Testis (tissue), 5 donors: Measurements from ENCODE around the gene NECTIN1. TPM values are rescaled to one million over a fixed set of nuclear protein-coding genes. Genes with fewer than 3 reads are reported as not detected.

Source experiments
- DNase-seq: peaks from one replicate; pipeline ENCODE4 v3.0.0-alpha.2; 2019
- H3K27ac ChIP-seq, 2 donors: fragments of 200-600 bp; sonication (generic); one replicate each; pipeline ENCODE4 v1.5.1; 2019
- H3K27me3 ChIP-seq: fragments of 200-600 bp; sonication (generic); one replicate; pipeline ENCODE4 v1.5.1; 2019
- H3K36me3 ChIP-seq: fragments of 200-600 bp; sonication (generic); one replicate; pipeline ENCODE4 v1.5.1; 2017; ENCODE audit warnings: low read depth; ENCODE audit errors: missing control alignments
- H3K4me1 ChIP-seq: fragments of 200-600 bp; sonication (generic); one replicate; pipeline ENCODE4 v1.5.1; 2019
- H3K4me3 ChIP-seq, 2 donors: fragments of 200-600 bp; sonication (generic); one replicate each; pipeline ENCODE4 v1.5.1; 2017 to 2019
- H3K9me3 ChIP-seq: fragments of 200-600 bp; sonication (generic); one replicate; pipeline ENCODE4 v1.5.1; 2017
- CTCF ChIP-seq, 3 experiments: fragments of 450-650 bp in 2 of 3; fragments of 200-600 bp in 1 of 3; sonication (generic) in 1 of 3; IDR thresholded peaks; one replicate each; pipeline ENCODE4 v1.5.1; 2016 to 2019; ENCODE audit warnings: antibody characterized with exemption in 3 of 3, mild to moderate bottlenecking in 2 of 3, moderate library complexity in 1 of 3
- POLR2A ChIP-seq: fragments of 450-650 bp; IDR thresholded peaks from one replicate; pipeline ENCODE4 v1.6.1; 2017; ENCODE audit warnings: antibody characterized with exemption, mild to moderate bottlenecking, moderate library complexity
- WGBS, 2 donors: methylation state at CpG; one replicate each; pipeline ENCODE4 v1.1.5; 2018; 5-methylcytosine and 5-hydroxymethylcytosine counted together
- intact Hi-C: fragments of 100-400 bp; cut with DNase I; formaldehyde crosslinking; loops from one replicate; pipeline ENCODE4 v1.15.1; 2023; ENCODE audit warnings: low total_unique reads
- long read RNA-seq, 2 donors: transcript quantifications; one replicate each; lab custom pipeline, GENCODE V29; 2026
- polyA plus RNA-seq: library from polyadenylated mRNA; stranded (reverse); fragments of 350-450 nt; fragmentation: Illumina TruSeq; extraction: RNeasy Lipid Tissue Mini Kit (QIAGEN cat#74804); gene quantifications from one replicate; pipeline ENCODE4 v1.2.3, GENCODE V29; 2014; ENCODE audit warnings: low read depth, low replicate concordance; ENCODE audit not compliant: insufficient read depth
- total RNA-seq, 2 donors: library from RNA; depleted of rRNA; stranded (reverse); fragments of >200 nt; gene quantifications; one replicate each; pipeline ENCODE4 v1.2.3, GENCODE V29; 2016

Gene NECTIN1
- total RNA-seq (1 to 10 TPM; 5.2 TPM), polyA plus RNA-seq (5.4 TPM)
- long read RNA-seq, donor 1, full-length matches to known transcripts, result 1 of 1 reads
- long read RNA-seq, donor 1, partial matches to known transcripts, result 0 of 1 reads
- long read RNA-seq, donor 1, other reads (novel, unspliced or antisense), result 0 of 1 reads
- long read RNA-seq, donor 2, result 0 reads

DNA sequence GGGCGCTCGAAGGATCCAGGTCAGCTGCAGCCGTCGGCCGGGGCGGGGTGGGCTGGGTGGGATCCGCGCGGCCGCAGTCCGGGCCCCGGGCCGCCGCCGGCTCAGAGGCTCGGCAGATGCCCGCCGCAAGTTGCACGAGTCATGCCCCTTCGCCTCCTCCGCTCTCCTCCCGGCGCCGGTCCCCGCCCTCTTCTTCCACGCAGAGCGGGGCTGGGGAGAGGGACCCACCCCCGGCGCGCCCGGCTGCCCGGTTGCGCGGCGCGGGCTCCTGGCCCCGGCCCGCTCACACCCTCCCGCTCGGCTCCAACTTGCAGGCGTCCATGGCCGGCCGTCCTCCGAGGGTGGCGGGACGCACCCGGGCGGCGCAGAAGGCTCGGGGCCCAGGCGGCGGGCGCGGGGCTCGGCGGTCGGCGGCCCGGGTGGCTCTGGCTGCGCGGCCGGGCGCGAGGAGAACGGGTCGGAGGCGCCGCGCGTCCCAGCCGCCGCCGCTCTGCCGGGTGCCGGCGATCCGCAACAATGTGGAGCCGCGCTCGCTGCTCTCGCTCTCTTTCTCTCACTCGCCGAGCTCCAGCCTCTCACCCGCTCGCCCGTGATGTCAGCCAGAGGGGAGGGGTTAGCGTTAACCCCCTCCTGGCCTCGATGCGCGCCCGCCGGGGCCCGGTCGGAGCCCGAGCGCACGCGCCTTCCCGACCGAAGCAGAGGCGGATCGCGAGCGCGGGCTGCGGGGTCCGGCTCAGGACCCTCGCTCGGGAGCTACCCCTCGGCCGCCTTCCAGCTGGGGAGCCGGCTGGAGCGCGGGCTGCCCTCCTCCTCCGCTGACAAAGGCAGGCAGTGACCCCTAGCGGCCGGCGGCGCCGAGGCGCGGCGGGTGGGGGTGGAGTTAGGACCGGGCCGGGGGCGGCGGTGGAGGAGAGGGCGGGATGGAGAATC is at the start of gene NECTIN1:
NECTIN1 (minus strand) TSS at position 550 of the 930 bp plus-strand sequence. CDS start 647 bp downstream, outside the sequence.
- peak; percentile 88 for DNase-seq
- peak; percentile 81 to 96 (median 84) for TF ChIP-seq CTCF (IDR thresholded peaks at IDR 0.05)
- TF ChIP-seq POLR2A, result no peak
- Histone ChIP-seq H3K27ac (peak within 1 kb of the TSS; percentile 59 to 86), H3K4me1 (peaks cover 21% of the 10 kb centered on the region), H3K27me3 (no peaks in the 10 kb centered on the region), H3K9me3 (no peaks in the 10 kb centered on the region), H3K4me3 (peak within 1 kb of the TSS; percentile 62 to 81), H3K36me3 (no peaks in the 10 kb centered on the region)
- 0% methylated on average over 115 of the region's 128 CpGs; no CpG with 5 or more reads in 1 of the 2 donors for WGBS, 2 donors
- intact Hi-C loops, result loop anchor here (5.0 kb wide), 1 partner anchor 247 kb away; no protein-coding TSS in a partner anchor

GRCh38 chr11:119778391-119779194 is 49.6 kb upstream of the NECTIN1 start:
- Histone ChIP-seq H3K4me1 (peaks cover 11% of the 10 kb centered on the region), H3K27me3 (no peaks in the 10 kb centered on the region), H3K27ac (no peak overlapping the region), H3K9me3 (no peaks in the 10 kb centered on the region), H3K4me3 (no peak overlapping the region), H3K36me3 (no peaks in the 10 kb centered on the region)
- TF ChIP-seq POLR2A, result no peak
- no peak for TF ChIP-seq CTCF (IDR thresholded peaks at IDR 0.05)
- intact Hi-C loops, result no loop called here
- DNase-seq, result no peak
- 79 to 85% methylated on average over 7 to 15 of the region's 15 CpGs for WGBS, 2 donors

DNA sequence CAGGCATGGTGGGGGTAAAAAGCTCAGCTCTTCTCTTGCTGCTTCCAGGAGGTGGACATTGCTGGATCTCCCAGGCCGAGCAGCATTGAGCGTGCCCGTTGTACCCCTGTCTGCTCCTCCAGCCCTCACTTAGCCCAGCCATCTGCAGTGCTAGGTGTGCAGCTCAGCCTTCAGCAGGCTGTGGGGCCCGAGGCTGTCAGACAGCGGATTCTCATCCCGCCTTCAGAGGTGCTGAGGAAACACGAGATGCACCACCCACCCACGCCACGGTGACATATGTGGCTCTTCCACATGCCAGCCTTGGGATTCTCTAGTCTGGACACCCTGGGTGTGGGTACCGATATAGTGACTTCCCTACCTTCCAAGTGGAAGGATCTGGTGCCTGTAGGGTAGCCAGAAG is 48.9 kb upstream of the NECTIN1 start:
- 95 to 98% methylated on average over 9 to 10 of the region's 10 CpGs for WGBS, 2 donors

GRCh38 chr11:119776651-119777050 is 47.7 kb upstream of the NECTIN1 start:
- no peaks in the 10 kb centered on the region for H3K36me3 ChIP-seq
- DNase-seq, result no peak
- H3K4me3 ChIP-seq, result no peak overlapping the region
- TF ChIP-seq POLR2A, result no peak
- TF ChIP-seq CTCF (IDR thresholded peaks at IDR 0.05), result no peak
- WGBS, 2 donors, result 42 to 48% methylated on average over 5 of the region's 5 CpGs
- no peak overlapping the region for H3K27ac ChIP-seq
- no peaks in the 10 kb centered on the region for H3K9me3 ChIP-seq
- no peaks in the 10 kb centered on the region for H3K27me3 ChIP-seq
- intact Hi-C loops, result no loop called here
- peaks cover 11% of the 10 kb centered on the region for H3K4me1 ChIP-seq

More for the DNA sequence above, 48.9 kb upstream of the NECTIN1 start:
- intact Hi-C loops, result no loop called here
- no peak for TF ChIP-seq POLR2A
- no peak for TF ChIP-seq CTCF (IDR thresholded peaks at IDR 0.05)
- Histone ChIP-seq H3K27me3 (no peaks in the 10 kb centered on the region), H3K36me3 (no peaks in the 10 kb centered on the region), H3K4me1 (peaks cover 11% of the 10 kb centered on the region), H3K27ac (no peak overlapping the region), H3K9me3 (no peaks in the 10 kb centered on the region), H3K4me3 (no peak overlapping the region)
- no peak for DNase-seq
